ENCODE data around the gene ID1.
"Not testable (repeated sequence)": the region's sequence is repeated elsewhere in the genome, so short reads cannot be mapped to it uniquely, and the experiment has no call there.

Gene ID1

GRCh38 chr20:31573555-31574321, 31.4 kb upstream of the ID1 start:
- DNase-seq (ENCODE audit: low read depth) = no peak

GRCh38 chr20:31574986-31575385, 30.1 kb upstream of the ID1 start:
- DNase-seq (ENCODE audit: low read depth); H3K4me3 ChIP-seq (ENCODE audit: control insufficient read depth, low read depth, low read length): not testable (repeated sequence)

More at GRCh38 chr20:31573555-31574321, 31.4 kb upstream of the ID1 start:
- H3K4me3 ChIP-seq (ENCODE audit: control insufficient read depth, low read depth, low read length) = peak overlapping the region; percentile 64
- TF ChIP-seq CTCF (conservative IDR thresholded peaks at IDR 0.05; ENCODE audit: control insufficient read depth, insufficient read depth, low read depth, low read length) = no peak

GRCh38 chr20:31576751-31577150, 28.3 kb upstream of the ID1 start:
- DNase-seq (ENCODE audit: low read depth) = no peak
- no peak overlapping the region for H3K4me3 ChIP-seq (ENCODE audit: control insufficient read depth, low read depth, low read length)
- TF ChIP-seq CTCF (conservative IDR thresholded peaks at IDR 0.05; ENCODE audit: control insufficient read depth, insufficient read depth, low read depth, low read length) = no peak

- TF ChIP-seq CTCF (conservative IDR thresholded peaks at IDR 0.05; ENCODE audit: control insufficient read depth, insufficient read depth, low read depth, low read length) = no peak
- H3K4me3 ChIP-seq (ENCODE audit: control insufficient read depth, low read depth, low read length) = no peak overlapping the region
- DNase-seq (ENCODE audit: low read depth) = no peak
Measured at GRCh38 chr20:31577194-31577593, 27.9 kb upstream of the ID1 start.

GRCh38 chr20:31578448-31579138, 26.5 kb upstream of the ID1 start:
- no peak for DNase-seq (ENCODE audit: low read depth)
- H3K4me3 ChIP-seq (ENCODE audit: control insufficient read depth, low read depth, low read length) = no peak overlapping the region
- TF ChIP-seq CTCF (conservative IDR thresholded peaks at IDR 0.05; ENCODE audit: control insufficient read depth, insufficient read depth, low read depth, low read length) = no peak

GRCh38 chr20:31579245-31579644, 25.8 kb upstream of the ID1 start:
- no peak for TF ChIP-seq CTCF (conservative IDR thresholded peaks at IDR 0.05; ENCODE audit: control insufficient read depth, insufficient read depth, low read depth, low read length)

GRCh38 chr20:31579941-31580651, 25.0 kb upstream of the ID1 start:
- DNase-seq (ENCODE audit: low read depth) = not testable (repeated sequence)

More at GRCh38 chr20:31579245-31579644, 25.8 kb upstream of the ID1 start:
- no peak overlapping the region for H3K4me3 ChIP-seq (ENCODE audit: control insufficient read depth, low read depth, low read length)
- DNase-seq (ENCODE audit: low read depth) = no peak

More at GRCh38 chr20:31579941-31580651, 25.0 kb upstream of the ID1 start:
- H3K4me3 ChIP-seq (ENCODE audit: control insufficient read depth, low read depth, low read length) = not testable (repeated sequence)
